OCI-LY1 (cell line): Measurements from ENCODE around the gene DDX21.
"Not testable (repeated sequence)": the region's sequence is repeated elsewhere in the genome, so short reads cannot be mapped to it uniquely, and the experiment has no call there.

Source experiments
- H2AFZ ChIP-seq: fragments of 200-600 bp; sonication (generic), shearing (Covaris generic); 2 replicates; pipeline ENCODE4 v1.6.0; 2014; ENCODE audit warnings: antibody characterized with exemption, mild to moderate bottlenecking, low read length
- H3F3A ChIP-seq: fragments of 200-600 bp; sonication (generic), shearing (Covaris generic); 2 replicates; pipeline ENCODE4 v1.6.0; 2014; ENCODE audit warnings: mild to moderate bottlenecking, antibody characterized with exemption, low read length, moderate library complexity; ENCODE audit not compliant: insufficient read depth
- H3K27ac ChIP-seq: fragments of 200-600 bp; sonication (generic); 2 replicates; pipeline ENCODE4 v1.5.1; 2014; ENCODE audit warnings: low read length, mixed run types, mild to moderate bottlenecking, low read depth; ENCODE audit not compliant: poor library complexity, severe bottlenecking
- H3K27me3 ChIP-seq: fragments of 200-600 bp; sonication (generic); 2 replicates; pipeline ENCODE4 v1.6.0; 2014; ENCODE audit warnings: antibody characterized with exemption, mild to moderate bottlenecking, low read length, moderate library complexity; ENCODE audit not compliant: insufficient read depth
- H3K36me3 ChIP-seq: fragments of 200-600 bp; sonication (generic); 2 replicates; pipeline ENCODE4 v1.6.1; 2014; ENCODE audit warnings: mild to moderate bottlenecking, antibody characterized with exemption, low read length, moderate library complexity, mixed read lengths; ENCODE audit not compliant: insufficient read depth
- H3K4me1 ChIP-seq: fragments of 200-600 bp; sonication (generic); 2 replicates; pipeline ENCODE4 v1.5.1; 2014; ENCODE audit warnings: mild to moderate bottlenecking, low read length, moderate library complexity; ENCODE audit not compliant: insufficient read depth, severe bottlenecking
- H3K4me2 ChIP-seq: fragments of 200-600 bp; sonication (generic), shearing (Covaris generic); 2 replicates; pipeline ENCODE4 v1.6.1; 2014; ENCODE audit warnings: low read length
- H3K4me3 ChIP-seq: fragments of 200-600 bp; sonication (generic); 2 replicates; pipeline ENCODE4 v1.5.1; 2014; ENCODE audit warnings: low read length, low read depth, mild to moderate bottlenecking, mixed read lengths; ENCODE audit not compliant: poor library complexity, severe bottlenecking
- H3K79me2 ChIP-seq: fragments of 200-600 bp; shearing (Covaris generic); 2 replicates; pipeline ENCODE4 v1.6.1; 2016; ENCODE audit warnings: mixed run types, low read length, mixed read lengths; ENCODE audit not compliant: insufficient read depth
- H3K9ac ChIP-seq: fragments of 200-600 bp; sonication (generic), shearing (Covaris generic); 2 replicates; pipeline ENCODE4 v1.6.1; 2014; ENCODE audit warnings: mild to moderate bottlenecking, low read length, mixed read lengths
- H3K9me2 ChIP-seq: fragments of 200-600 bp; sonication (generic), shearing (Covaris generic); 2 replicates; pipeline ENCODE4 v1.6.1; 2014; ENCODE audit warnings: low read depth, mild to moderate bottlenecking, low read length, mixed read lengths
- H3K9me3 ChIP-seq: fragments of 200-600 bp; shearing (Covaris generic); 2 replicates; pipeline ENCODE4 v1.6.1; 2014; ENCODE audit warnings: low read length, mixed read lengths
- H4K20me1 ChIP-seq: fragments of 200-600 bp; sonication (generic), shearing (Covaris generic); 2 replicates; pipeline ENCODE4 v1.6.0; 2016; ENCODE audit warnings: mild to moderate bottlenecking, low read length; ENCODE audit not compliant: insufficient read depth
- EZH2 ChIP-seq: fragments of 200-600 bp; sonication (generic), shearing (Covaris generic); IDR thresholded peaks from 2 replicates; pipeline ENCODE4 v1.8.0; 2017; ENCODE audit warnings: borderline replicate concordance, mixed run types, mild to moderate bottlenecking, antibody characterized with exemption, low read length, moderate library complexity, mixed read lengths
- TF ChIP-seq, protein P1 (sequence below): fragments of 200-600 bp; sonication (generic), shearing (Covaris generic); IDR thresholded peaks from 2 replicates; pipeline ENCODE4 v1.5.1; 2017; ENCODE audit warnings: mild to moderate bottlenecking, antibody characterized with exemption, low read length, moderate library complexity, mixed read lengths

DDX21 gene

DNA sequence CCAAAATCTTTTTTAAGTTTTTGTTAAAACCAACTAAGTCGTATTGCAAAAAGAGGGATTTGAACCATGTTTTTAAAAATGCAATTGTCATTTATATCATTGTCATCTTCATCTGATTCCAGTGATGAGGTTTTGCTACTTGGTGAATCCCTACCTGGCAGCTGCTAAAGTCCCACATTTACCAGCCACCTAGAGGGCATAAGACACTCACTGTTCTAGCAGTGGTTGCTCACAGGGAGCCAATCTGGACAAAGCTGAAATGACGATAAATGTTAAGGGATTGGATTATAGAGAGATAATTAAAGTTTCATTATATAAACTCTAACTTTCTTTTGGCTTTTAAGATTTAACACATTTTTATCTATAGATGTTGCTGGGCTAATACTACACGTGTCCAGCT is 51.3 kb downstream of the DDX21 start:
- no peaks in the 10 kb centered on the region for H4K20me1 ChIP-seq
- H3K4me3 ChIP-seq = no peak overlapping the region
- H3K4me2 ChIP-seq = no peak overlapping the region
- 0 out of 2 replicates have a peak, but pooled peaks cover 5% of the 10 kb centered on the region for H3F3A ChIP-seq
- H3K27ac ChIP-seq = no peak overlapping the region
- H3K9ac ChIP-seq = no peak overlapping the region
- H3K36me3 ChIP-seq = peaks cover 14% of the 10 kb centered on the region; the same call in 1 of the 2 replicates
- no peaks in the 10 kb centered on the region for H3K9me3 ChIP-seq
- TF ChIP-seq, protein P1, sequence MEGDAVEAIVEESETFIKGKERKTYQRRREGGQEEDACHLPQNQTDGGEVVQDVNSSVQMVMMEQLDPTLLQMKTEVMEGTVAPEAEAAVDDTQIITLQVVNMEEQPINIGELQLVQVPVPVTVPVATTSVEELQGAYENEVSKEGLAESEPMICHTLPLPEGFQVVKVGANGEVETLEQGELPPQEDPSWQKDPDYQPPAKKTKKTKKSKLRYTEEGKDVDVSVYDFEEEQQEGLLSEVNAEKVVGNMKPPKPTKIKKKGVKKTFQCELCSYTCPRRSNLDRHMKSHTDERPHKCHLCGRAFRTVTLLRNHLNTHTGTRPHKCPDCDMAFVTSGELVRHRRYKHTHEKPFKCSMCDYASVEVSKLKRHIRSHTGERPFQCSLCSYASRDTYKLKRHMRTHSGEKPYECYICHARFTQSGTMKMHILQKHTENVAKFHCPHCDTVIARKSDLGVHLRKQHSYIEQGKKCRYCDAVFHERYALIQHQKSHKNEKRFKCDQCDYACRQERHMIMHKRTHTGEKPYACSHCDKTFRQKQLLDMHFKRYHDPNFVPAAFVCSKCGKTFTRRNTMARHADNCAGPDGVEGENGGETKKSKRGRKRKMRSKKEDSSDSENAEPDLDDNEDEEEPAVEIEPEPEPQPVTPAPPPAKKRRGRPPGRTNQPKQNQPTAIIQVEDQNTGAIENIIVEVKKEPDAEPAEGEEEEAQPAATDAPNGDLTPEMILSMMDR = no peak
- no peak for TF ChIP-seq EZH2
- no peaks in the 10 kb centered on the region for H3K79me2 ChIP-seq
- H2AFZ ChIP-seq = no peak overlapping the region
- no peaks in the 10 kb centered on the region for H3K27me3 ChIP-seq
- H3K4me1 ChIP-seq = no peaks in the 10 kb centered on the region
- H3K9me2 ChIP-seq = no peaks in the 10 kb centered on the region

DNA sequence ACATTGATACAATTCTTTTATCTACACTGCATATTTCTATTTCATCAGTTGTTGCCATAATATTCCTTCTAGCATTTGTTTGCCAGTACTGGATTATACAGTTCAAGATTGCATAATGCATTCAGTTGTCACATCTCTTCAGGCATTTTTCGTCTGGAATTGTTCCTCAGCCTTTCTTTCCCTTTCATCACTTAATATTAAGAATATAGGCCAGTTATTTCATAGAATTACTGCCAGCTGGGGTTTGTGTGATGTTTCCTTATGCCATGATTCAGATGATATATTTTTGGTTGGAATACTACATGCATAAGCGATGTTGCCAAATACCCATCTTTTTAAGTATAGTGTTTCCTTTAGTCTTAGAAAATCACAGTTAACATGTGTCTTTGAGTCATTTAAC is 53.4 kb downstream of the DDX21 start:
- Histone ChIP-seq H3K9me3 (no peaks in the 10 kb centered on the region), H3K4me3 (no peak overlapping the region), H3K4me1 (no peaks in the 10 kb centered on the region), H2AFZ (no peak overlapping the region), H3K36me3 (peaks cover 14% of the 10 kb centered on the region; the same call in 1 of the 2 replicates), H4K20me1 (no peaks in the 10 kb centered on the region), H3K27me3 (no peaks in the 10 kb centered on the region), H3F3A (0 out of 2 replicates have a peak, but pooled peaks cover under 1% of the 10 kb centered on the region), H3K27ac (no peak overlapping the region), H3K4me2 (no peak overlapping the region), H3K9me2 (no peaks in the 10 kb centered on the region), H3K79me2 (no peaks in the 10 kb centered on the region), H3K9ac (no peak overlapping the region)
- no peak for TF ChIP-seq EZH2
- TF ChIP-seq, protein P1 = no peak

DNA sequence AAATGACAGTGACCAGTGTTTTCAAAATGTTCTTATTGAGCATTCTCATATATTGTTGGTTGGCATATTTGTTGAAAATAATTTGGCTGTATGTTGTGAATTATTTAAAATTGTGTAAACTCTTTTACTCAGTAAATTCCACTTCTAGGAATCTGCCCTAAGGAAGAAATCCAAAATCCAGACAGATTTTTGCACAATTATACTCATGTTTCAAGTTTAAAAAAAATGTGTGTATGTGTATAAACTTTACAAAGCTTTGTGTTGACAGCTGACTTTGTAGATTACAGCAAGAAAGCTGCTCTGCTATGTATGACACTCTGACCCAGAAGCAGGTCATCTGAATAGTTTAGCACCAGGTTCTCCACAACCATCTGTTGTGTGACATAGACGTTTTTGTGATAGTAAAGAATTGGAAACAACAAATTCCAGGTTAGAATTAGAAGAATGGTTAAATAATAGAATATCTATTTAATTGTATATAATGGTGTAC is 54.2 kb downstream of the DDX21 start:
- Histone ChIP-seq H4K20me1 (no peaks in the 10 kb centered on the region), H2AFZ (no peak overlapping the region), H3K9ac (no peak overlapping the region), H3K4me3 (no peak overlapping the region), H3K79me2 (no peaks in the 10 kb centered on the region), H3F3A (0 out of 2 replicates have a peak, but pooled peaks cover 2% of the 10 kb centered on the region), H3K9me2 (no peaks in the 10 kb centered on the region), H3K4me2 (no peak overlapping the region), H3K36me3 (peaks cover 14% of the 10 kb centered on the region; the same call in 1 of the 2 replicates), H3K4me1 (no peaks in the 10 kb centered on the region), H3K27me3 (no peaks in the 10 kb centered on the region), H3K27ac (no peak overlapping the region), H3K9me3 (no peaks in the 10 kb centered on the region)
- TF ChIP-seq, protein P1 = no peak
- no peak for TF ChIP-seq EZH2

DNA sequence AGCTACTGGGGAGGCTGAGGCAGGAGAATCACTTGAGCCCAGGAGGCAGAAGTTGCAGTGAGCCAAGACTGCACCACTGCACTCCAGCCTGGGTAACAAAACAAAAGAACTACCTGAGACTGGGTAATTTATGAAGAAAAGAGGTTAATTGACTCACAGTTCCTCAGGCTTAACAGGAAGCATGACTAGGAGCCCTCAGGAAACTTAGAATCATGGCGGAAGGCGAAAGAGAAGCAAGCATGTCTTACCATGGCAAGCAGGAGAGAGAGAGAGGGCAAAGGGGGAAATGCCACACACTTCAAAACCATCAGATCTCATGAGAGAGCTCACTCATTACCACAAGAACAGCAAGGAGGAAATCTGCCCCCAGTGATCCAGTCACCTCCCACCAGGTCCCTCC is 56.8 kb downstream of the DDX21 start:
- not testable (repeated sequence) for H3K79me2 ChIP-seq, H3K9me2 ChIP-seq, H3K4me3 ChIP-seq, H2AFZ ChIP-seq, H3K27ac ChIP-seq, H3K9ac ChIP-seq, H3K4me1 ChIP-seq, H4K20me1 ChIP-seq, H3K9me3 ChIP-seq, H3K27me3 ChIP-seq, H3F3A ChIP-seq, H3K4me2 ChIP-seq
- peaks cover 11% of the 10 kb centered on the region; the same call in 1 of the 2 replicates for H3K36me3 ChIP-seq
